SK-N-SH treated with all-trans-retinoic acid at 6 μM for 48 hours (cell line): Measurements from ENCODE around the gene ATP6V0E1.

Experiments
- ISL1 ChIP-seq: fragments of 250-450 bp; sonication (Bioruptor Pico); IDR thresholded peaks from 2 replicates; pipeline ENCODE4 v2.1.2; 2022; ENCODE audit warnings: mild to moderate bottlenecking, moderate library complexity
- SNAI2 ChIP-seq: fragments of 250-450 bp; sonication (Bioruptor Pico); IDR thresholded peaks from 2 replicates; pipeline ENCODE4 v1.5.0; 2020; ENCODE audit warnings: mild to moderate bottlenecking, moderate library complexity
- TOX ChIP-seq: fragments of 250-450 bp; sonication (Bioruptor Pico); IDR thresholded peaks from 2 replicates; pipeline ENCODE4 v1.8.0; 2021; ENCODE audit warnings: mild to moderate bottlenecking, moderate library complexity, borderline replicate concordance
- ZNF565 ChIP-seq: fragments of 450-650 bp; formaldehyde crosslinking; conservative IDR thresholded peaks from 2 replicates; pipeline ENCODE4 v1.5.0; 2020; ENCODE audit warnings: low read depth, mild to moderate bottlenecking, moderate library complexity
- ZNF8 ChIP-seq: fragments of 450-650 bp; formaldehyde crosslinking; IDR thresholded peaks from 2 replicates; pipeline ENCODE4 v1.5.0; 2020; ENCODE audit warnings: mild to moderate bottlenecking, moderate library complexity
- TF ChIP-seq, protein P1 (sequence below): fragments of 250-450 bp; sonication (Bioruptor Pico); IDR thresholded peaks from 2 replicates; pipeline ENCODE4 v1.8.0; 2020; ENCODE audit warnings: mild to moderate bottlenecking, moderate library complexity, borderline replicate concordance
- TF ChIP-seq, protein P2 (sequence below): fragments of 250-450 bp; sonication (Bioruptor Pico); IDR thresholded peaks from 2 replicates; pipeline ENCODE4 v1.5.1; 2020; ENCODE audit warnings: low read depth, mild to moderate bottlenecking, moderate library complexity

DNA sequence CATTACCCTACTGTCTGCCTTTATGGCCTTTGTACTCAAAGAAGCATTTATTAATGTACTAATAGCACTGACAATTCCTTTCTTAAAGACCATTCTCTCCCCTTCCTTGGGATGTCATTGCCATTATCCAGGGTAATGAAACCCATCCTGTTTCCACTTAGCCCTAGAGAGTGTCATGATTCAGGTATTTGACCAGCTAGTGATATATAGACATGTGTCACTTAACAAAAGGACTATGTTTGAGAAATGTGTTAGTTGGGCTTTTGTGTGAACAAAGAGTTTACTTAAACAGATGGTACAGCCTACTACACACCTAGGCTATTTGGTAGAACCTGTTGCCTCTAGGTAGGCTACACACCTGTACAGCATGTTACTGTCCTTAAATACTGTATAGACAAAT, 2.0 kb downstream of the ATP6V0E1 start:
- TF ChIP-seq TOX (no peak), SNAI2 (no peak), ZNF8 (CRISPR knock-in tag) (no peak), ISL1 (CRISPR knock-in tag) (no peak), ZNF565 (no peak)
- TF ChIP-seq, protein P1, sequence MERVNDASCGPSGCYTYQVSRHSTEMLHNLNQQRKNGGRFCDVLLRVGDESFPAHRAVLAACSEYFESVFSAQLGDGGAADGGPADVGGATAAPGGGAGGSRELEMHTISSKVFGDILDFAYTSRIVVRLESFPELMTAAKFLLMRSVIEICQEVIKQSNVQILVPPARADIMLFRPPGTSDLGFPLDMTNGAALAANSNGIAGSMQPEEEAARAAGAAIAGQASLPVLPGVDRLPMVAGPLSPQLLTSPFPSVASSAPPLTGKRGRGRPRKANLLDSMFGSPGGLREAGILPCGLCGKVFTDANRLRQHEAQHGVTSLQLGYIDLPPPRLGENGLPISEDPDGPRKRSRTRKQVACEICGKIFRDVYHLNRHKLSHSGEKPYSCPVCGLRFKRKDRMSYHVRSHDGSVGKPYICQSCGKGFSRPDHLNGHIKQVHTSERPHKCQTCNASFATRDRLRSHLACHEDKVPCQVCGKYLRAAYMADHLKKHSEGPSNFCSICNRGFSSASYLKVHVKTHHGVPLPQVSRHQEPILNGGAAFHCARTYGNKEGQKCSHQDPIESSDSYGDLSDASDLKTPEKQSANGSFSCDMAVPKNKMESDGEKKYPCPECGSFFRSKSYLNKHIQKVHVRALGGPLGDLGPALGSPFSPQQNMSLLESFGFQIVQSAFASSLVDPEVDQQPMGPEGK (CRISPR knock-in tag): no peak
- TF ChIP-seq, protein P2, sequence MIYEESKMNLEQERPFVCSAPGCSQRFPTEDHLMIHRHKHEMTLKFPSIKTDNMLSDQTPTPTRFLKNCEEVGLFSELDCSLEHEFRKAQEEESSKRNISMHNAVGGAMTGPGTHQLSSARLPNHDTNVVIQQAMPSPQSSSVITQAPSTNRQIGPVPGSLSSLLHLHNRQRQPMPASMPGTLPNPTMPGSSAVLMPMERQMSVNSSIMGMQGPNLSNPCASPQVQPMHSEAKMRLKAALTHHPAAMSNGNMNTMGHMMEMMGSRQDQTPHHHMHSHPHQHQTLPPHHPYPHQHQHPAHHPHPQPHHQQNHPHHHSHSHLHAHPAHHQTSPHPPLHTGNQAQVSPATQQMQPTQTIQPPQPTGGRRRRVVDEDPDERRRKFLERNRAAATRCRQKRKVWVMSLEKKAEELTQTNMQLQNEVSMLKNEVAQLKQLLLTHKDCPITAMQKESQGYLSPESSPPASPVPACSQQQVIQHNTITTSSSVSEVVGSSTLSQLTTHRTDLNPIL: no peak
